K562 (cell line): ENCODE results near the gene SMAD4. TPM values are rescaled to one million over a fixed set of nuclear protein-coding genes. Genes with fewer than 3 reads are reported as not detected.

Source experiments
- ATAC-seq: fragments of 200-7000 bp; cut with Tn5 transposase; 3 replicates; pipeline ENCODE4 v1.9.1; 2020; ENCODE audit warnings: moderate library complexity
- BruUV-seq: library from RNA; stranded (reverse); fragments of 400-500 nt; replicated peaks from 2 replicates; lab custom pipeline; 2021; lab: Mats Ljungman, UMichigan
- CTCF ChIA-PET: fragments of 300-600 bp; formaldehyde crosslinking; extraction: SDS; loops from one replicate; lab custom pipeline; 2021; ENCODE audit warnings: low intra/inter-chr PET ratio; lab: Yijun Ruan, JAX
- POLR2A ChIA-PET: fragments of 300-600, 350-650 bp; sonication (Branson Sonifier 250); formaldehyde crosslinking; extraction: SDS; loops from one replicate; lab custom pipeline; 2021; ENCODE audit warnings: antibody characterized with exemption, inconsistent platforms; lab: Yijun Ruan, JAX
- DNase-seq, 4 experiments: peaks; one replicate each; pipeline versions ENCODE4 v3.0.0 to v3.0.0-alpha.2; 2011 to 2018; ENCODE audit warnings: low spot score in 3 of 4, mixed read lengths in 3 of 4; ENCODE audit errors: extremely low read depth in 1 of 4
- FAIRE-seq: peaks from 2 replicates; lab custom pipeline; 2011; peaks lifted over from hg19 to GRCh38; lab: Jason Lieb, UNC
- H2AFZ ChIP-seq: 2 replicates; pipeline ENCODE4 v1.6.0; 2011; ENCODE audit warnings: low read depth, low read length, control low read depth, inconsistent platforms
- H3K27ac ChIP-seq: fragments of 200-600 bp; 3 replicates; pipeline ENCODE4 v1.8.0; 2011; ENCODE audit warnings: low read depth, mild to moderate bottlenecking, control low read depth, inconsistent platforms, low read length, moderate library complexity, mixed read lengths; ENCODE audit errors: extremely low read depth
- H3K27me3 ChIP-seq, 2 experiments: fragments of 300-600 bp in 1 of 2; 2 replicates in 1 of 2; 3 replicates in 1 of 2; pipeline versions ENCODE4 v1.6.0 to v1.8.0; 2011; ENCODE audit warnings: inconsistent platforms in 2 of 2, low read length in 2 of 2, mild to moderate bottlenecking in 1 of 2, mixed read lengths in 1 of 2, moderate library complexity in 1 of 2; ENCODE audit not compliant: control insufficient read depth in 2 of 2, insufficient read depth in 2 of 2
- H3K36me3 ChIP-seq: fragments of 300-600 bp; 3 replicates; pipeline ENCODE4 v1.8.0; 2011; ENCODE audit warnings: mild to moderate bottlenecking, low read length, inconsistent platforms; ENCODE audit not compliant: control insufficient read depth, insufficient read depth
- H3K4me1 ChIP-seq, 2 experiments: fragments of 200-600 bp in 1 of 2; replicated peaks in 1 of 2; 2 replicates in 1 of 2; 3 replicates in 1 of 2; pipeline versions ENCODE4 v1.5.1 to v1.8.0; 2011; ENCODE audit warnings: inconsistent platforms in 2 of 2, low read length in 2 of 2, mild to moderate bottlenecking in 1 of 2, mixed read lengths in 1 of 2, moderate library complexity in 1 of 2; ENCODE audit not compliant: control insufficient read depth in 2 of 2, insufficient read depth in 2 of 2
- H3K4me2 ChIP-seq: 2 replicates; pipeline ENCODE4 v1.6.1; 2011; ENCODE audit warnings: low read length, control low read depth, inconsistent platforms, mixed read lengths; ENCODE audit not compliant: insufficient read depth
- H3K4me3 ChIP-seq: fragments of 200-600 bp; sonication (generic), shearing (Covaris generic); 2 replicates; pipeline ENCODE4 v1.5.1; 2016; ENCODE audit warnings: control low read depth, inconsistent platforms
- H3K79me2 ChIP-seq: fragments of 200-600 bp; 3 replicates; pipeline ENCODE4 v1.8.0; 2011; ENCODE audit warnings: low read length, inconsistent platforms; ENCODE audit not compliant: control insufficient read depth, insufficient read depth
- H3K9ac ChIP-seq, 2 experiments: 2 replicates each; pipeline versions ENCODE4 v1.6.0 to v1.6.1; 2011; ENCODE audit warnings: low read depth in 2 of 2, low read length in 2 of 2, control low read depth in 1 of 2, inconsistent platforms in 1 of 2, mild to moderate bottlenecking in 1 of 2, mixed read lengths in 1 of 2; ENCODE audit not compliant: insufficient read depth in 1 of 2
- H3K9me1 ChIP-seq: one replicate; pipeline ENCODE4 v1.6.0; 2011; ENCODE audit warnings: inconsistent platforms, mild to moderate bottlenecking, low read length, moderate library complexity; ENCODE audit not compliant: control insufficient read depth, insufficient read depth
- H3K9me3 ChIP-seq: replicated peaks from 2 replicates; pipeline ENCODE4 v1.5.1; 2011; ENCODE audit warnings: low read depth, low read length, inconsistent platforms; ENCODE audit not compliant: control insufficient read depth, insufficient read depth
- H4K20me1 ChIP-seq: replicated peaks from 2 replicates; pipeline ENCODE4 v1.6.1; 2011; ENCODE audit warnings: low read length, inconsistent platforms, mixed read lengths; ENCODE audit not compliant: control insufficient read depth, insufficient read depth
- PTBP1 ChIP-seq: fragments of 200-400 bp; formaldehyde crosslinking; IDR thresholded peaks from 2 replicates; pipeline ENCODE4 v1.6.1; 2017; ENCODE audit warnings: low read depth, low read length
- RBM25 ChIP-seq: fragments of 200-400 bp; formaldehyde crosslinking; IDR thresholded peaks from 2 replicates; pipeline ENCODE4 v1.6.1; 2018; ENCODE audit warnings: low read length, low read depth, moderate library complexity; ENCODE audit not compliant: severe bottlenecking
- ZNF133 ChIP-seq: fragments of 250-450 bp; sonication (Bioruptor Pico); IDR thresholded peaks from 2 replicates; pipeline ENCODE4 v1.4.0; 2020; ENCODE audit warnings: mild to moderate bottlenecking
- WGBS: fragments of 100-300 bp; shearing (Covaris generic); methylation state at CpG from one replicate; pipeline ENCODE4 v1.1.6; 2016; ENCODE audit warnings: low coverage, mixed read lengths; ENCODE audit not compliant: insufficient coverage; ENCODE audit errors: missing lambda C conversion rate; 5-methylcytosine and 5-hydroxymethylcytosine counted together
- in situ Hi-C: fragments of 300-500 bp; cut with MboI; formaldehyde crosslinking; loops from 4 replicates; pipeline ENCODE4 v1.15.0; 2018; ENCODE audit warnings: inconsistent platforms, mixed read lengths
- intact Hi-C: fragments of 100-400 bp; cut with micrococcal nuclease; formaldehyde crosslinking; loops from 2 replicates; pipeline ENCODE4 v1.14.2; 2022
- polyA plus RNA-seq, 8 experiments: library from polyadenylated mRNA; depleted of rRNA in 4 of 8; stranded (reverse) in 5 of 8; unstranded in 3 of 8; fragments of >200 nt; fragmentation: Nextera tagmentation in 2 of 8; fragmentation: Illumina TruSeq in 1 of 8; extraction: Ambion mirVana in 2 of 8; extraction: Trizol in 1 of 8; gene quantifications; 2 replicates each; pipeline versions ENCODE4 v1.2.1 to v1.2.3, GENCODE V29; 2011 to 2014; ENCODE audit warnings: inconsistent platforms in 1 of 8, missing spikeins in 1 of 8
- total RNA-seq, 7 experiments: library from RNA; depleted of rRNA in 6 of 7; stranded (reverse); fragments of >200 nt in 6 of 7; fragmentation: Illumina TruSeq in 2 of 7; extraction: Trizol in 2 of 7; gene quantifications; 2 replicates each; pipeline versions ENCODE4 v1.2.1 to v1.2.3, GENCODE V29; 2011 to 2021; ENCODE audit warnings: low replicate concordance in 1 of 7
- TF ChIP-seq, protein P1 (sequence below): fragments of 450-650 bp; formaldehyde crosslinking; IDR thresholded peaks from 2 replicates; pipeline ENCODE4 v1.4.0; 2020; ENCODE audit warnings: mild to moderate bottlenecking, moderate library complexity

SMAD4 gene
- total and polyA plus RNA-seq, 9 of the 15 experiments (the other 6 are each of a cell fraction or from before 2014, with no cell fraction given): 5.7 to 55.0 (median 39.4) TPM

DNA sequence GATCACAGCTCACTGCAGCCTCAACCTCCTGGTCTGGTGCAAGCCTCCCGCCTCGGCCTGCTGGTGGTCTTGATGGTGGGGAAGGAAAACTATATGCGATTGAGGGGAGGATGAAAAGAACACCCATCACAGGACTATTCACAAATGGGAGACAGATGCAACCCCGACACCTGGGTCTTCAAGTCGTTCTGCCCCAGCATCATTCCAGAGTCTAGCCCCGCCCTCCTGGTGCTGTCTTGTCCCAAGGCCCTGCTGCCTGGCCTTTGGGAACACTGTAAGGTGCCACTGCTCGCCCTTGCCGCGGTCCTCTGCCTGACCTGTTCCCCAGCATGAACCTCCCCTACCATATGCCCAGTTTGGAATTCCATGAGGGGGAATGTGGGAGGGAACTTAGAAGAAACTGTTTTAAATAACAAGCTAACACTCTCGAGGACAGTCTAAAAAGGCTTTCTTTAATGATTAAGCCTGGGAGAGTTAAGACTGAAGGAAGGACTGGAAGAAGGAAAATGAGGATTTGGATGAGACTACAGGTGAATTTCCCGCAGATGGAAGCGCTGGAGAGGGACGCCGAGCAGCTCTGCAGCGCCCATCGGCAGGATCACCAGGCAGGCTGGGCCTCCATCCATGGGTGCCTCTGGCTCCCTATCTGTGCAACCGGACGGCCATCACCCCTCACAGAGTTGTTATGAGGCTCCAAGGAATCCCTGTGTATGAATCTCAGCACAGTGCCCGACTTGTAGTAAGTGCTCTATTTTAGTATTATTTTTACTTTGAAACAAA is 92.4 kb downstream of the SMAD4 start:
- in situ Hi-C loops: loop anchor here (25.0 kb wide), 2 partner anchors 540 to 1165 kb away; no protein-coding TSS in a partner anchor
- POLR2A ChIA-PET: interaction anchor here (0.6 kb wide), 1 partner anchor 132 kb away, joined by 4 read pairs; no protein-coding TSS in a partner anchor
- H3K9me3 ChIP-seq: no peaks in the 10 kb centered on the region
- TF ChIP-seq RBM25 (no peak), PTBP1 (no peak), ZNF133 (CRISPR knock-in tag) (no peak)
- TF ChIP-seq, protein P1, sequence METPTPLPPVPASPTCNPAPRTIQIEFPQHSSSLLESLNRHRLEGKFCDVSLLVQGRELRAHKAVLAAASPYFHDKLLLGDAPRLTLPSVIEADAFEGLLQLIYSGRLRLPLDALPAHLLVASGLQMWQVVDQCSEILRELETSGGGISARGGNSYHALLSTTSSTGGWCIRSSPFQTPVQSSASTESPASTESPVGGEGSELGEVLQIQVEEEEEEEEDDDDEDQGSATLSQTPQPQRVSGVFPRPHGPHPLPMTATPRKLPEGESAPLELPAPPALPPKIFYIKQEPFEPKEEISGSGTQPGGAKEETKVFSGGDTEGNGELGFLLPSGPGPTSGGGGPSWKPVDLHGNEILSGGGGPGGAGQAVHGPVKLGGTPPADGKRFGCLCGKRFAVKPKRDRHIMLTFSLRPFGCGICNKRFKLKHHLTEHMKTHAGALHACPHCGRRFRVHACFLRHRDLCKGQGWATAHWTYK (CRISPR knock-in tag): no peak
- H4K20me1 ChIP-seq: no peaks in the 10 kb centered on the region
- no peak overlapping the region for H3K27ac ChIP-seq
- H3K36me3 ChIP-seq: no peaks in the 10 kb centered on the region
- intact Hi-C loops: no loop called here
- no peaks in the 10 kb centered on the region for H3K79me2 ChIP-seq
- BruUV-seq: no TSS peak
- H3K4me3 ChIP-seq: no peak overlapping the region
- CTCF ChIA-PET: no interaction called here
- peaks cover 4 to 32% of the 10 kb centered on the region in 2 experiments; a peak in 3 of 5 replicates for H3K27me3 ChIP-seq
- FAIRE-seq: no peak
- no peaks in the 10 kb centered on the region for H3K9me1 ChIP-seq
- H3K9ac ChIP-seq: no peak overlapping the region
- WGBS: 1% methylated on average over 12 of the region's 19 CpGs
- no peak overlapping the region for H2AFZ ChIP-seq
- ATAC-seq: no peak
- DNase-seq: no peak
- H3K4me2 ChIP-seq: no peak overlapping the region
- peaks cover 0 to 8% of the 10 kb centered on the region in 2 experiments; a peak in 2 of 5 replicates for H3K4me1 ChIP-seq
